Kidney (tissue), 14 donors: ENCODE data around the gene PAK1. TPM values are rescaled to one million over a fixed set of nuclear protein-coding genes. Genes with fewer than 3 reads are reported as not detected.

Experiments
- DNase-seq, 5 donors: peaks; one replicate each; pipeline ENCODE4 v3.0.0-alpha.2; 2013 to 2020
- FAIRE-seq: peaks from 2 replicates; lab custom pipeline; 2012; peaks lifted over from hg19 to GRCh38; lab: Jason Lieb, UNC
- H3K27ac ChIP-seq, 2 donors: one replicate each; pipeline ENCODE4 v1.7.0; 2013; ENCODE audit warnings: low read depth in 2 of 2, low read length in 2 of 2, inconsistent platforms in 1 of 2
- H3K27me3 ChIP-seq: one replicate; pipeline ENCODE4 v1.7.1; 2013; ENCODE audit warnings: low read length, inconsistent platforms; ENCODE audit not compliant: control insufficient read depth, insufficient read depth
- H3K36me3 ChIP-seq, 3 donors: one replicate each; pipeline versions ENCODE4 v1.7.0 to v1.7.1; 2013; ENCODE audit warnings: low read length in 3 of 3, control low read depth in 1 of 3, inconsistent platforms in 1 of 3; ENCODE audit not compliant: insufficient read depth in 3 of 3, control insufficient read depth in 2 of 3
- H3K4me1 ChIP-seq, 3 donors: one replicate each; pipeline versions ENCODE4 v1.7.0 to v1.7.1; 2013; ENCODE audit warnings: low read length in 3 of 3, inconsistent platforms in 1 of 3, low read depth in 1 of 3; ENCODE audit not compliant: control insufficient read depth in 2 of 3, insufficient read depth in 2 of 3
- H3K4me3 ChIP-seq, 3 donors: one replicate each; pipeline versions ENCODE4 v1.7.0 to v1.8.1; 2013; ENCODE audit warnings: low read length in 3 of 3, control low read depth in 1 of 3, inconsistent platforms in 1 of 3
- H3K9ac ChIP-seq, 3 donors: one replicate each; pipeline versions ENCODE4 v1.7.0 to v1.7.1; 2013; ENCODE audit warnings: low read length in 3 of 3, control low read depth in 1 of 3, inconsistent platforms in 1 of 3
- H3K9me3 ChIP-seq, 3 donors: one replicate each; pipeline versions ENCODE4 v1.7.0 to v1.7.1; 2013; ENCODE audit warnings: low read length in 3 of 3, control low read depth in 1 of 3, inconsistent platforms in 1 of 3; ENCODE audit not compliant: control insufficient read depth in 2 of 3, insufficient read depth in 1 of 3
- CTCF ChIP-seq: IDR thresholded peaks from 3 replicates; pipeline ENCODE4 v1.5.1; 2012; ENCODE audit warnings: mild to moderate bottlenecking, moderate library complexity, borderline replicate concordance; ENCODE audit not compliant: insufficient read depth; ENCODE audit errors: extremely low read depth
- intact Hi-C: fragments of 100-400 bp; cut with DNase I; formaldehyde crosslinking; loops from one replicate; pipeline ENCODE4 v1.11.1; 2022
- polyA plus RNA-seq: library from polyadenylated mRNA; stranded (reverse); fragments of 350-450 nt; fragmentation: Illumina TruSeq; extraction: RNeasy Lipid Tissue Mini Kit (QIAGEN cat#74804); gene quantifications from one replicate; pipeline ENCODE4 v1.2.3, GENCODE V29; 2014; ENCODE audit warnings: low read depth, low replicate concordance; ENCODE audit not compliant: insufficient read depth
- total RNA-seq: library from RNA; stranded (reverse); fragmentation: NEBNext Ultra II Directional; extraction: Animal tissue kit (Norgen Biotek cat#: 25700); gene quantifications from one replicate; pipeline ENCODE4 v1.2.1, GENCODE V29; 2021
- donor health status: control.
- donor health status: control.
- donor health status: control.
- donor health status: control.
- donor health status: control.
- donor health status: DM: yes; HTN: yes; CAD: no.
- donor health status: Normal renal cell carcinoma (clear cell type).

PAK1 gene
- total and polyA plus RNA-seq, 2 donors from 2014 or later: 22.2 to 29.1 TPM

DNA sequence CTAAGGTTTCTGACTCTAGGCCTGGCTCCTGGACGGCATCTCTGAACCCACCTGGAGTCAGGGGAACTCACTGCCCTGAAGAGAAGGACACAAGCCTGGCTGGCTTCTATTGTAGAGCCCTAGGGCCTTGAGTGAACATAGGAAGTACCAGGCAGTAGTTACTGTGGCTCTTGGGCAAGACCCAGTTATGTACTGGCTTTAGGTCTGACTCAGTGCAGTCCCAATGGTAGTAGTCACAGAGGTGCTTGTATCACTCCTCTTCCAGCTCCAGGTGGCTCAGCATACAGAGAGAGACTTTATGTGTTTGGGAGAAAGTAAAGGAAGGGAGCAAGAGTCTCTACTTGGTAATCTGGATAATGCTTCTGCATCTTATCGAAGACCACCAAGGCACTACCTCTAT, 13.9 kb upstream of the PAK1 start:
- Histone ChIP-seq H3K4me3 (no peak overlapping the region), H3K4me1 (no peaks in the 10 kb centered on the region), H3K27ac (no peak overlapping the region), H3K36me3 (no peaks in the 10 kb centered on the region), H3K9me3 (no peaks in the 10 kb centered on the region), H3K9ac (no peak overlapping the region), H3K27me3 (no peaks in the 10 kb centered on the region)
- TF ChIP-seq CTCF: no peak
- no peak for DNase-seq
- FAIRE-seq: no peak
- intact Hi-C loops: no loop called here

GRCh38 chr11:77479746-77480352, 6.0 kb upstream of the PAK1 start:
- H3K27ac ChIP-seq: no peak overlapping the region
- H3K9me3 ChIP-seq: no peaks in the 10 kb centered on the region
- H3K27me3 ChIP-seq: no peaks in the 10 kb centered on the region
- no peak overlapping the region for H3K4me3 ChIP-seq
- no peak for FAIRE-seq
- H3K4me1 ChIP-seq: no peaks in the 10 kb centered on the region
- H3K36me3 ChIP-seq: no peaks in the 10 kb centered on the region
- no peak for TF ChIP-seq CTCF
- intact Hi-C loops: no loop called here
- DNase-seq: no peak
- no peak overlapping the region for H3K9ac ChIP-seq

- no peak overlapping the region for H3K4me3 ChIP-seq
- DNase-seq: peak in 1 of 5 donors; percentile 19
- no peaks in the 10 kb centered on the region for H3K27me3 ChIP-seq
- H3K9me3 ChIP-seq: no peaks in the 10 kb centered on the region
- no peak for TF ChIP-seq CTCF
- no peak overlapping the region for H3K27ac ChIP-seq
- no peaks in the 10 kb centered on the region for H3K36me3 ChIP-seq
- peaks cover 0 to 7% (median 5%) of the 10 kb centered on the region in 3 donors for H3K4me1 ChIP-seq
- no peak overlapping the region for H3K9ac ChIP-seq
- intact Hi-C loops: no loop called here
- FAIRE-seq: no peak
These were observed 1.3 kb upstream of the PAK1 start for GRCh38 chr11:77475206-77475605.

- Histone ChIP-seq H3K27ac (peak overlapping the region; percentile 48 to 88), H3K4me3 (peak overlapping the region; percentile 55 to 87 (median 80)), H3K9ac (peak overlapping the region; percentile 37 to 60 (median 48)), H3K9me3 (no peaks in the 10 kb centered on the region), H3K36me3 (no peaks in the 10 kb centered on the region), H3K4me1 (peaks cover 0 to 7% (median 5%) of the 10 kb centered on the region in 3 donors), H3K27me3 (no peaks in the 10 kb centered on the region)
- FAIRE-seq: no peak
- no peak for DNase-seq
- no peak for TF ChIP-seq CTCF
- intact Hi-C loops: no loop called here
These were observed 778 bp upstream of the PAK1 start for GRCh38 chr11:77474684-77475060.
